RCC 7860 (cell line): Measurements from ENCODE around the gene FLVCR2.
"Not testable (repeated sequence)": the region's sequence is repeated elsewhere in the genome, so short reads cannot be mapped to it uniquely, and the experiment has no call there.

Experiments used
- DNase-seq: peaks from one replicate; pipeline ENCODE4 v3.0.0-alpha.2; 2015; ENCODE audit warnings: low spot score
- FAIRE-seq: peaks from 2 replicates; lab custom pipeline; 2012; peaks lifted over from hg19 to GRCh38; lab: Jason Lieb, UNC

The FLVCR2 gene

GRCh38 chr14:75658957-75659356, 80.5 kb downstream of the FLVCR2 start:
- DNase-seq (no peak), FAIRE-seq (no peak)

- FAIRE-seq: no peak
- no peak for DNase-seq
Observed at GRCh38 chr14:75660238-75660629, 81.8 kb downstream of the FLVCR2 start.

- DNase-seq (peak; percentile 94), FAIRE-seq (peak; percentile 74)
Observed at GRCh38 chr14:75660630-75661498, 82.4 kb downstream of the FLVCR2 start, which contains the start of the genes ERG28 and TTLL5. Gene ERG28, minus strand, starts transcription at chr14:75660876. Its CDS starts 3,374 bp downstream, at chr14:75657502. Gene TTLL5, plus strand, starts transcription at chr14:75661246. Its CDS starts 1,904 bp downstream, at chr14:75663150.

GRCh38 chr14:75661499-75661814, 83.0 kb downstream of the FLVCR2 start:
- DNase-seq (no peak), FAIRE-seq (no peak)

- no peak for FAIRE-seq
Observed at GRCh38 chr14:75662966-75663365, 84.5 kb downstream of the FLVCR2 start.

GRCh38 chr14:75667099-75667765, 88.8 kb downstream of the FLVCR2 start:
- FAIRE-seq (no peak), DNase-seq (no peak)

More at GRCh38 chr14:75662966-75663365, 84.5 kb downstream of the FLVCR2 start:
- DNase-seq: no peak

GRCh38 chr14:75672605-75673192, 94.3 kb downstream of the FLVCR2 start:
- no peak for DNase-seq
- no peak for FAIRE-seq

- no peak for DNase-seq
- FAIRE-seq: no peak
Observed at GRCh38 chr14:75673345-75674035, 95.1 kb downstream of the FLVCR2 start.

- DNase-seq: no peak
- no peak for FAIRE-seq
Observed at GRCh38 chr14:75675265-75675960, 97.0 kb downstream of the FLVCR2 start.

- DNase-seq: no peak
- no peak for FAIRE-seq
Observed at GRCh38 chr14:75685910-75686309, 107.5 kb downstream of the FLVCR2 start.

- FAIRE-seq (no peak), DNase-seq (no peak)
Observed at GRCh38 chr14:75689012-75689411, 110.6 kb downstream of the FLVCR2 start.

GRCh38 chr14:75690010-75690409, 111.6 kb downstream of the FLVCR2 start:
- no peak for FAIRE-seq
- DNase-seq: no peak

- not testable (repeated sequence) for DNase-seq, FAIRE-seq
Observed at GRCh38 chr14:75695025-75695424, 116.6 kb downstream of the FLVCR2 start.

GRCh38 chr14:75697386-75697785, 119.0 kb downstream of the FLVCR2 start:
- no peak for FAIRE-seq
- no peak for DNase-seq
